ENCODE results near the gene AP1G2. TPM values are rescaled to one million over a fixed set of nuclear protein-coding genes. Genes with fewer than 3 reads are reported as not detected.

The AP1G2 gene
- total and polyA plus RNA-seq, 2 of the 13 experiments (the other 11 are each of a cell fraction or from before 2014, with no cell fraction given) = 96.9 to 611 TPM

- TF ChIP-seq ZNF83 (CRISPR knock-in tag; IDR thresholded peaks at IDR 0.05; ENCODE audit: borderline replicate concordance) (0 out of 2 replicates have a peak, but pooled peaks have one; percentile 42), ZNF670 (CRISPR knock-in tag; IDR thresholded peaks at IDR 0.05; ENCODE audit: borderline replicate concordance) (no peak), PRPF4 (IDR thresholded peaks at IDR 0.05; ENCODE audit: low read depth, low read length, poor library complexity, severe bottlenecking) (no peak), KLF6 (CRISPR knock-in tag; IDR thresholded peaks at IDR 0.05) (no peak), FLYWCH1 (CRISPR knock-in tag; IDR thresholded peaks at IDR 0.05) (peak; percentile 77; the same call in 1 of the 2 replicates), ZNF121 (CRISPR knock-in tag; IDR thresholded peaks at IDR 0.05) (no peak), NR0B2 (CRISPR knock-in tag; IDR thresholded peaks at IDR 0.05) (no peak), ZNF282 (IDR thresholded peaks at IDR 0.05; ENCODE audit: partially characterized antibody) (peak; percentile 89), NR2F2 (IDR thresholded peaks at IDR 0.05; ENCODE audit: borderline replicate concordance, low read depth) (no peak), ZNF20 (CRISPR knock-in tag; IDR thresholded peaks at IDR 0.05) (no peak), HNRNPUL1 (IDR thresholded peaks at IDR 0.05; ENCODE audit: low read depth, low read length) (no peak), UBTF (CRISPR knock-in tag; IDR thresholded peaks at IDR 0.05) (0 out of 2 replicates have a peak, but pooled peaks have one; percentile 48), NCOA1 (CRISPR knock-in tag; IDR thresholded peaks at IDR 0.05) (no peak), KLF11 (CRISPR knock-in tag; IDR thresholded peaks at IDR 0.05) (no peak), FOXP1 (IDR thresholded peaks at IDR 0.05) (no peak), FOXP1 (CRISPR knock-in tag; IDR thresholded peaks at IDR 0.05) (no peak), CHD4 (IDR thresholded peaks at IDR 0.05; ENCODE audit: borderline replicate concordance, low read length) (no peak), FUBP1 (CRISPR knock-in tag; IDR thresholded peaks at IDR 0.05; ENCODE audit: borderline replicate concordance) (no peak), ZNF7 (CRISPR knock-in tag; IDR thresholded peaks at IDR 0.05) (no peak), ZNF143 (CRISPR knock-in tag; IDR thresholded peaks at IDR 0.05) (no peak), ZNF232 (CRISPR knock-in tag; IDR thresholded peaks at IDR 0.05; ENCODE audit: borderline replicate concordance) (no peak), GFI1 (CRISPR knock-in tag; IDR thresholded peaks at IDR 0.05; ENCODE audit: borderline replicate concordance) (no peak), ZNF615 (CRISPR knock-in tag; IDR thresholded peaks at IDR 0.05; ENCODE audit: borderline replicate concordance) (no peak)
Observed at GRCh38 chr14:23547924-23548323, 19.7 kb downstream of the AP1G2 start (continued).
